Lower leg skin (tissue), 3 donors: Measurements from ENCODE around the gene LRRC63.

Source experiments
- CTCF ChIP-seq, 3 donors: fragments of 450-650 bp; IDR thresholded peaks; one replicate each; pipeline ENCODE4 v1.5.1; 2016; ENCODE audit warnings: antibody characterized with exemption in 3 of 3, mild to moderate bottlenecking in 3 of 3, moderate library complexity in 2 of 3
- POLR2A ChIP-seq, 2 donors: fragments of 450-650 bp; IDR thresholded peaks; one replicate each; pipeline ENCODE4 v1.6.1; 2016 to 2017; ENCODE audit warnings: antibody characterized with exemption in 2 of 2, mild to moderate bottlenecking in 1 of 2, moderate library complexity in 1 of 2

DNA sequence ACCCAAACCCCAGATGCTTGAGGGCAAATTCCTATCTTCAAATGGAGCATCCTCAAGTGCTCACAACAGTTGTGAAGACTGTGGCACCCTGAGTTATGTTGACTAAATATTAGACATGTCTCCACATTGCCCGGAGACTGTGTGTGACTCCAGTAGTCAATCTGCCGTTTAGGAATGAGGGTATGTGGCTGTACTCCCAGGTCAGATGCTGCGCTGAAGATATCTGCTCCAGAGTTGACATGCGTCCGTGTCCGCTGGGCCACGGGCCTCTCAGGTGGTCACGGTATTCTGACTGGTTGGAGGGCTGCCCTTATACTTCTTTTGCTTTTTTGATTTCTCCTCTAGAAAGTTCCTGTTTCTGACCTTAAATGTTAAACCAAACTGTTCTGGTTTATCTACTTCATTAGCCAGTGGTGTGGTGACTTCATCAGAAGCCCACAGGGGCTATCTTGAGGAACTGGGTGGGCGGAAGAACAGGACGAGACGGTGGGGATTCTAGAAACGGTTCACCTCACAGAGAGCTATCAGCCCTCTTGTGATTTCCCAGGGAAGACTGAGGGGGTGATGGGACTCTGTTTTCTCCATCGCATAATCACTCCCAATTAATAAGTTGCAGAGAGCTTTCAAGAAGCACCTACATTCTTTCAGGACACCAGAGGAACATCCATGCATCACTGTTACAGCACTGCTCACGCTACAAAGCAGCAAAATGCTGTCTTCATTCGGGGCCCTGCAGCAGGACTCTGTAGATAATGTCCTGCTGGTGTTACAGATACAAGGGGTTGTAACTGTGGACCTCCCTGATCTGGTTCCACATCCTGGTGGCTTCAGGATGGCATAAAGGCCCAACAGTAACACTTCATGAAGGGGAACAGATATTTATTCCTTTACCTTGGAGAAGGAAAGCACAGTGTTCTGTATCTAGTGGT lies 28.4 kb upstream of the LRRC63 start:
- TF ChIP-seq CTCF (IDR thresholded peaks at IDR 0.05): no peak
- TF ChIP-seq POLR2A (IDR thresholded peaks at IDR 0.05): no peak
